Glutamatergic neuron (in vitro differentiated cells): ENCODE measurements around the gene SLC28A3. TPM values are rescaled to one million over a fixed set of nuclear protein-coding genes. Genes with fewer than 3 reads are reported as not detected.
A peak's percentile ranks its signal among the peaks of the same experiment; 100 is the strongest.

ENCODE experiments used
- DNase-seq: peaks from one replicate; pipeline ENCODE4 v3.0.0; 2022
- H3K27ac Mint-ChIP-seq: one replicate; pipeline ENCODE4 v1.8.0; 2020; ENCODE audit warnings: mild to moderate bottlenecking, mixed read lengths, inconsistent platforms; ENCODE audit not compliant: unreplicated experiment
- H3K27me3 Mint-ChIP-seq: one replicate; pipeline ENCODE4 v1.8.0; 2020; ENCODE audit warnings: mild to moderate bottlenecking, moderate library complexity, mixed read lengths, inconsistent platforms; ENCODE audit not compliant: unreplicated experiment
- H3K36me3 Mint-ChIP-seq: one replicate; pipeline ENCODE4 v1.8.0; 2020; ENCODE audit warnings: mild to moderate bottlenecking, mixed read lengths, inconsistent platforms; ENCODE audit not compliant: unreplicated experiment
- H3K4me1 Mint-ChIP-seq: one replicate; pipeline ENCODE4 v1.8.0; 2020; ENCODE audit warnings: mild to moderate bottlenecking, low read depth, mixed read lengths, inconsistent platforms; ENCODE audit not compliant: unreplicated experiment
- H3K4me3 Mint-ChIP-seq: one replicate; pipeline ENCODE4 v1.8.0; 2020; ENCODE audit warnings: mild to moderate bottlenecking, mixed read lengths, inconsistent platforms; ENCODE audit not compliant: unreplicated experiment
- H3K9me3 Mint-ChIP-seq: one replicate; pipeline ENCODE4 v1.8.0; 2020; ENCODE audit warnings: mild to moderate bottlenecking, moderate library complexity, mixed read lengths, inconsistent platforms; ENCODE audit not compliant: unreplicated experiment
- total RNA-seq: library from RNA; stranded (reverse); fragmentation: NEBNext Ultra II Directional; extraction: Animal tissue kit (Norgen Biotek cat#: 25700); gene quantifications from one replicate; pipeline ENCODE4 v1.2.1, GENCODE V29; 2021; ENCODE audit not compliant: unreplicated experiment
- TF ChIP-seq, protein P1 (sequence below): fragments of 200-600 bp; sonication (generic); IDR thresholded peaks from one replicate; pipeline ENCODE4 v1.5.0; 2021; ENCODE audit not compliant: partially characterized antibody, unreplicated experiment

Gene SLC28A3
- total RNA-seq, 1 donor from 2014 or later = not detected

DNA sequence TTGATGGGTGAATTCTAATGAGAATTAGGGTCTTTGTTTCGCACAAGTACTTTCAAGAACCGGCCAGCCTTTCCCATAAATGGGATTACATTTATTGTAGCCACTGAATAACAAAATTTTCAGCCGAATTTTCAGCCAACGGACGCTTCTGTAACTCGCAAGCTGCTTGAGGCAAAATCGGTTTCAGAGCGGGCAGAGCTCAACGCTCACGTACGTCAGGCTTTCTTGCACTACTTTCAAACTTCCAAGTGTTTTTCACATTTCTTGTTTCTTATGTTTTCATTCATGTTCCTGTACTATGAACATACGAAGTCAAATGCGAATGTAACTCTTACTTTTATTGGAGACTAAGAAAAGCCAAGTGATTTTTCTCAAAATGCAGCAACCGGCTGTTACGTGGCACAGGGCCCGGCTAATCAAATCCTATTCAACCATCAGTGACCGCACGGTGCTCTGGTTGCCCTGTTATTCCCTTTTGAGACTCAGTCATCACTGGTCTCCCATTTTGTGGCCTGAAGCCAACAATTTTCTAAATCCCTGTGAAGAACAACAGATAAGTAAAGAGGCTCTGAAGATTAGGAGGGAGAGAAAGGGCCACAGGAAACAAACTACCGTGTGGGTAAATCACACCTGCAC lies 68.5 kb downstream of the SLC28A3 start:
- no peak for DNase-seq
- Mint-ChIP-seq H3K9me3 (peaks cover 4% of the 10 kb centered on the region), H3K27ac (no peak overlapping the region), H3K36me3 (no peaks in the 10 kb centered on the region), H3K4me3 (peak overlapping the region; percentile 84), H3K4me1 (peaks cover 25% of the 10 kb centered on the region), H3K27me3 (peaks cover 3% of the 10 kb centered on the region)
- TF ChIP-seq, protein P1, sequence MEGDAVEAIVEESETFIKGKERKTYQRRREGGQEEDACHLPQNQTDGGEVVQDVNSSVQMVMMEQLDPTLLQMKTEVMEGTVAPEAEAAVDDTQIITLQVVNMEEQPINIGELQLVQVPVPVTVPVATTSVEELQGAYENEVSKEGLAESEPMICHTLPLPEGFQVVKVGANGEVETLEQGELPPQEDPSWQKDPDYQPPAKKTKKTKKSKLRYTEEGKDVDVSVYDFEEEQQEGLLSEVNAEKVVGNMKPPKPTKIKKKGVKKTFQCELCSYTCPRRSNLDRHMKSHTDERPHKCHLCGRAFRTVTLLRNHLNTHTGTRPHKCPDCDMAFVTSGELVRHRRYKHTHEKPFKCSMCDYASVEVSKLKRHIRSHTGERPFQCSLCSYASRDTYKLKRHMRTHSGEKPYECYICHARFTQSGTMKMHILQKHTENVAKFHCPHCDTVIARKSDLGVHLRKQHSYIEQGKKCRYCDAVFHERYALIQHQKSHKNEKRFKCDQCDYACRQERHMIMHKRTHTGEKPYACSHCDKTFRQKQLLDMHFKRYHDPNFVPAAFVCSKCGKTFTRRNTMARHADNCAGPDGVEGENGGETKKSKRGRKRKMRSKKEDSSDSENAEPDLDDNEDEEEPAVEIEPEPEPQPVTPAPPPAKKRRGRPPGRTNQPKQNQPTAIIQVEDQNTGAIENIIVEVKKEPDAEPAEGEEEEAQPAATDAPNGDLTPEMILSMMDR = no peak

- DNase-seq = peak; percentile 65
- H3K9me3 Mint-ChIP-seq = peaks cover 4% of the 10 kb centered on the region
- TF ChIP-seq, protein P1 = no peak
- peak overlapping the region; percentile 84 for H3K4me3 Mint-ChIP-seq
- H3K27me3 Mint-ChIP-seq = peaks cover 3% of the 10 kb centered on the region
- H3K36me3 Mint-ChIP-seq = no peaks in the 10 kb centered on the region
- H3K4me1 Mint-ChIP-seq = peaks cover 25% of the 10 kb centered on the region
- H3K27ac Mint-ChIP-seq = peak overlapping the region; percentile 49
Measured at GRCh38 chr9:84271531-84271900, 69.0 kb downstream of the SLC28A3 start.

GRCh38 chr9:84270847-84271530 lies 69.6 kb downstream of the SLC28A3 start:
- no peaks in the 10 kb centered on the region for H3K36me3 Mint-ChIP-seq
- DNase-seq = no peak
- H3K4me3 Mint-ChIP-seq = peak overlapping the region; percentile 84
- H3K4me1 Mint-ChIP-seq = peaks cover 25% of the 10 kb centered on the region
- H3K27ac Mint-ChIP-seq = peak overlapping the region; percentile 49
- TF ChIP-seq, protein P1 = no peak
- H3K9me3 Mint-ChIP-seq = peaks cover 4% of the 10 kb centered on the region
- H3K27me3 Mint-ChIP-seq = peaks cover 3% of the 10 kb centered on the region

- Mint-ChIP-seq H3K27me3 (peaks cover 2% of the 10 kb centered on the region), H3K4me3 (no peak overlapping the region), H3K9me3 (peaks cover 1% of the 10 kb centered on the region), H3K4me1 (peaks cover 11% of the 10 kb centered on the region), H3K36me3 (no peaks in the 10 kb centered on the region), H3K27ac (no peak overlapping the region)
- TF ChIP-seq, protein P1 = no peak
- no peak for DNase-seq
Measured at GRCh38 chr9:84266087-84266561, 74.4 kb downstream of the SLC28A3 start.
